CD1c-positive myeloid dendritic cell (primary cell): Measurements from ENCODE around the gene GLRA2.
"Not testable (repeated sequence)": the region's sequence is repeated elsewhere in the genome, so short reads cannot be mapped to it uniquely, and the experiment has no call there.

Source experiments
- DNase-seq: peaks from one replicate; pipeline ENCODE4 v3.0.0-alpha.2; 2016; ENCODE audit errors: extremely low spot score

GLRA2 gene

GRCh38 chrX:14591976-14592375, 62.6 kb downstream of the GLRA2 start:
- no peak for DNase-seq

- DNase-seq = no peak
Observed at GRCh38 chrX:14594521-14594920, 65.2 kb downstream of the GLRA2 start.

- no peak for DNase-seq
Observed at GRCh38 chrX:14598330-14598729, 69.0 kb downstream of the GLRA2 start.

DNA sequence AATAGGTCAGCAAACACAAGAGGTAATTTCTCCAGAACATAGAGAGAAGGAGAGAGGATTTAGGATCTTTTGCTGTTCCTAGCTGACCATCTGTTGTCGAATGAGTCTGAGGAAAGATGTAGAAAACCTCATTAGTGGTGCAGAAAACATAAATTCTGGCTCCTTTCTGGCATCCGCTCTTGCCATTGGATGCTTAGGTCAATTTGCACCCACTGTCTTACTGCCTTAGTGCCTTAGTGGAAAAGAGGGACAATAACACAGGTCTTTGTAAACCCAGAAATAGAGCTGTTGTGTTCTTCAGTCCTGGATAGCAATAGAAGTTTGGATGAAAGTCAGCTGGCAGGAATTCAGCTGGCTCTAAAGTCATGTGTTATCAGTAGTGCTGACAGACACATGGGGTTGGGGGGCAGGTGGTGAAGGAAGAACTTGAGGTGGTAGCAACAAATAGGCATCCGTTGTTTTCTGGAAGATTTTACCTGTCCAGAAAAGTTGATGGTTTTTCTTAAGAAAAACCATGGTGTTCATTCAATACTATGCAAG, 78.2 kb downstream of the GLRA2 start:
- no peak for DNase-seq

- not testable (repeated sequence) for DNase-seq
Observed at GRCh38 chrX:14612450-14612849, 83.1 kb downstream of the GLRA2 start.

- no peak for DNase-seq
Observed at GRCh38 chrX:14616301-14616700, 87.0 kb downstream of the GLRA2 start.

DNA sequence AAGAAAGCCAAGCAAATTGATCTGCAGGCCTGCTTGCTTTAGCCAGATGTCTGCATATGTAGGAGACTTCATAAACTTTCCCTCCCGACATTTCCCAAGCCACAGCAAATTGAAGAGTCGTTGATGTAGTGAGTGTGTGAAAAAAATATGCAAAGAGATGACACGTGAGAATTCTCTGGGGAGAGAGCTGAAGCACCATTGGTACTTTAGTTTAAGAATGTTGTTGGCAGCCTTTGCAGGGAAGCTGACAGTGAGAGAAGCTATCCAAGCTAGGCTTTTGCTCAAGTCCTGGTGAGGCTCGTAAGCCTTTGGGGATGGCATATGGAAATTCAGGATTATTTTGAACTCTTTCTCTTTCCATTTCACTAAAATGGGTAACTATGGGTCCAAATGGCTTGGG, 87.5 kb downstream of the GLRA2 start:
- no peak for DNase-seq

DNA sequence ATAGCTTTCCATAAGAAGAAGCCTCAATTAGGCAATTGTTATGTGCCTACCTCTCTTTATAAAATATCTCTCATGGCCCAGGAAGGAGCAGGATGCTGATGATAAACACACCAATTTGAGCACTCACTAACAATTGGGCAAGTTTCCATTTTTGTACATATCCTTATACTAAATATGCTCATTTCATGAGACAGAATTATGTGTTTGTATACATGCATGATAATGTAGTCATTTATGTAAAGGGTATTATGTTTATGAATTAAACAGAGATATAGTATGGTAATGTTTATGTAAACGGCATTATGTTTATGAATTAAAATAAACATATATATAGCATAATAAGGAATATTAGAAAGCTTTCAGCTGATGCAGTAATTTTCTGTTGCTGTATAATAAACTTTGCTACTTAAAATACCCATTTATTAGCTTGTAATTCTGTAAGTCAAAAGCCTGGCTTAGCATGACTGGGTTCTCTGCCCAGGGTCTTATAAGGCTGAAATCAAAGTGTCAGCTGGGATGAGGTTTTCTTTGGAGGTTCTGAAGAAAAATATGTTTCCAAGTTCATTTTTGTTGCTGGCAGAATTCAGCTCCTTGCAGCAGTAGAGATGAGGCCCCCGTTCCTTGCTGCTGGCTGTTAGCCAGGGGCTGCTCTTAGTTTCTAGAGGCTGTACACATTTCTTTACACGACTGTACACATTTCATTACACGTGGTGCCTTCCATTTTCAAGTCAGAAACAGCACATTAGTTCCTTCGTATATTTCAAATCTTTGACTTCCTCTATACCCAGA, 89.0 kb downstream of the GLRA2 start:
- DNase-seq = no peak

DNA sequence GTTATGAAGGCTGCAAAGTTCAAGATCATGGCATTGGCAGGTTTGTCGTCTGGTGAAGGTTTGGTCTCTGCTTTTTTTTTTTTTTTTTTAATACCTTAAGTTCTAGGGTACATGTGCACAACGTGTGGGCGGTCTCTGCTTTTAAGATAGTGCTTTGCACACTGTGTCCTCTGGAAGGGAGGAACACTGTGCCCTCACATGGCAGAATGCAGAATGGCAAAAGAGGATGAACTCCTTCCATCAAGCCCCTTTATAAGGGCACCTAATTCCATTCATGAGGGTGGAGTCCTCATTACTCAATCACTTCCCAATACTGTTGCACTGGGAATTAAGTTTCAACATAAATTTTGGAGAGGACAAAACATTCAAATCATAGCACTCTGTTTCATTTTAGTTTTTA, 101.4 kb downstream of the GLRA2 start:
- no peak for DNase-seq

- no peak for DNase-seq
Observed at GRCh38 chrX:14641681-14642655, 112.6 kb downstream of the GLRA2 start.

DNA sequence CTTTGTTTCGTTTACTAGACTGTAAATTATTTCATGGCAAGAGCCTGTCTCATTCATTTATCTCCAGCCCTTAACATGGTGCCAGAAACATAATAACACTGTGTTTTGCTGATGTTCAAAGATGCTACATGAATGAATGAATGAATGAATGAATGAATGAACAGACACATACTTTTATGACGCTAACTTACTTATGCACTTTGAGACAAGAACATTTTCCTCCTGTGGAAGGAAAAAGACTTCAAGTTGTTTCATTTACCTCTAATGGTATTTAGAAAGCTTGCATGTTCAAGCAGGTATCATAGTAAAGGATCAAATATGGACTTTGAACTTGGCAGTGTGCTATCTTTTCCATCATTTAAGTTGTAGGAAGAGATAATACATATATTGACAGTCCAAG, 131.6 kb downstream of the GLRA2 start:
- no peak for DNase-seq

DNA sequence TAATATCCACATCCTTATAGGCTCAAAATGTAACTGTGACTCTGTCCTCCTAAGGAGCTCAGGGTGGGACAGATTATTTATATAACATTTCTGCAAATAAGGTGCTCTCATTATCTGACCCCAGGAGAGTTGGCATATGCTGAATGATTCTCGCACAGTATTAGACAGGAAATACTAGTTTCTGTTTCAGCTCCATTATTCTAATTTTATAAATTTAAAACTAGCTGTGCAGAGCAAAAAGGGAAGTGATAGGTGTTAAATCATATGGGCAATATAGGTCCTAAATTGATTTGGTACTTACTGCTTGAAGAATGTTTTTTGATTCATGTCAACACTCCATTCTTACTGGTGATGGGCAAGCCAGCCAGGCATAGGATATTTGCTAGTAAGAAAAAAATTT, 141.5 kb downstream of the GLRA2 start:
- DNase-seq = no peak

DNA sequence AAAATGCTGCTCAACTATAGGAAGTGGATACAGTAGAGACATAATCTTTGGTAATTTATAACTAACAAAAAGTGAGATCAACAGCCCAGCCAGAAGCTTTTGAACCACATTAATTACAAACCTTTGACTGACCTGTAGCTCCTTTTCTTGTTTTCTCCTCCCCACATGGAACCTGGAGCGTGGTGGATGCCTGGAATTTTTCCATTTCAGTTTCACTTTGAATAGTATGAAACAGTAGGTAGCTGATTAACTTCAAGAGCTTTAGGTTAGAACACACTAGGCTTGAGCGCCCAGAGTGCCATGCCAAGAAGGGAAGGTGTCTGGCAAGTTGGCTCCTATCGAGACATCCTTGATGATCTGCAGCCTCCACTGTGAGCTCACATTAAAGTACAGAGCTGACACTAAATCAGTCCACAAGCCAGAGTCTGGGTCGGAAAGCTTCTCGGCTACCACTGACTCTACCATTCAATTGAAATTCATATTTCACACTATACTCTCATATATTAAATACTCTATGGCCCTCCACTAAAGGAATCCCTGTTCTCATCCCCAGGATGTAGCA, 143.4 kb downstream of the GLRA2 start:
- no peak for DNase-seq

DNA sequence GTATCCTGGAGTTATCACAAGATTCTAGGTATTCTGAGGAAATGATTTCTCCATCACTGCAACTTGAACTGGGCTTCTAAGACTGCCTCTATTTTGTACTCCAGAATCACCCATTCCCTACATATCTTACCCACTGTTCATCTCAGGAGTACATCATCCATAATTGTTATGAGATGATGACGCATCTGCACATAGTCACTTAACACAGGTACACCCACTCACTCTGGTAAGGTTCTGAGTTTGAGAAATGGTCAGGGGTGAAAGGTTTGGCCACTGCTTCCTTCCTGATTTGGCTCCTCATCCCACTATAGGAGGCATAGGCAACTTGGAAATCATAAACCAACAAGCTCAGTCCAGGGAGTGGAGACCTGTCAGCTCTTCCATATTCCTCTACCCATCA, 143.9 kb downstream of the GLRA2 start:
- DNase-seq = no peak

GRCh38 chrX:14673764-14674163, 144.4 kb downstream of the GLRA2 start:
- no peak for DNase-seq

DNA sequence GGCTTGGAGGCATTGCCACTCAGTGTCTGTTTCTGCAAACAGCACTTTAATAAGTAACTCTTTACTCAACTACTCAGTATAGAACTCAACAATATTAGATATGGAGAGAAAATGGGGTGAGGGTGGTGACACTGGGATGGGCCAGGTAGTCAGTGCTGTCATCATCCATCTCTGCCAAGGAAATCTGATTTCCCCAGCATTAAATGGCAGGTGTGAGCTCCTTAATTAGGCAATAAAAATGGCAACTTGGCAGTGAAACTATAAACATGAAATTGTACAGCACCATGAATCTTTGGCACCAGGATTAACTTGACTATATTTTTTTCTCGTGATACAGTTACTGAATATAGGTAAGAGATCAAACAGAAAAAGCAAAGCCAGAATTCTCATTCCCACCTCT, 146.2 kb downstream of the GLRA2 start:
- DNase-seq = no peak

DNA sequence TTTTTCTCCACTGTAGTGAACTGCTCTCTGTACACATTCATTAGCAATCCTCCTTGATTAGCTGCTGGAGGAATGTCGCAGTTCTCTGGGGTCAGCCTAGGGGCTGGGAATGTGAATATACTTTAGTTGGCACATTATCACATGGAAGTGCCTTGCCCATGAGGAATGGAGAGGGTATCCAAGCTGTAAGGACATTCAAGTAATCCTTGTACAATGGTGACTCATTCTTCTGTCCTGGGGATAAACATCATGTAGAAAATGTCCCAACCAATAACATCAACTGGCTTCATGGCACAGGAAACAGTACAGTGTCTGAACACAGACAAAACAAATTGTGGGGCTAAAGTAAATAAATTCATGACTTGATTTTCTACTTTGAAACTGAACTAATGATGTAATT, 147.1 kb downstream of the GLRA2 start:
- no peak for DNase-seq

GRCh38 chrX:14688331-14688730, 159.0 kb downstream of the GLRA2 start:
- DNase-seq = not testable (repeated sequence)

GRCh38 chrX:14690553-14690952, 161.2 kb downstream of the GLRA2 start:
- DNase-seq = no peak

GRCh38 chrX:14694611-14695010, 165.3 kb downstream of the GLRA2 start:
- no peak for DNase-seq

DNA sequence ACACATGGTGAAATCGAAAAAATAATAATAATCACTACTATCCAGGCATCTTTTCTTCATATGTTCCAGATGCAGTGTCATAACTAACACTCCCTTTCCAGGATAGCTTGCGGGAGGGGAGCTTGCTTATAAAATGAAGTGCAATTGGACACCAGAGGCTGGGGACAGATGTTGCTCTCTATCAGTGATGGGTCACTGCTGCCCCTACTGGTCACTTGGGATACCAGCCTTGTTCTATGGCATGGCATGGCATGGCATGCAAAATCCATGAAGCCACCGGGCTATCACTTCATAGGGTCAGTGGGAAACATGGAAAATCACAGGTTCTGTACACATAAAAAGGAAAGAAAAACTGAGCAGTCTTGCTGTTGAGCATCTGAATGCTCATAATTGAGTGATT, 168.1 kb downstream of the GLRA2 start:
- peak; percentile 5 for DNase-seq

- no peak for DNase-seq
Observed at GRCh38 chrX:14698790-14699189, 169.5 kb downstream of the GLRA2 start.
